Fibroblast of the aortic adventitia (primary cell): ENCODE measurements around the gene KCNQ1OT1. TPM values are rescaled to one million over a fixed set of nuclear protein-coding genes. Genes with fewer than 3 reads are reported as not detected.

Experiments
- DNase-seq: peaks from one replicate; pipeline ENCODE4 v3.0.0-alpha.2; 2010; ENCODE audit warnings: low read depth
- H3K4me3 ChIP-seq: 2 replicates; pipeline ENCODE4 v1.5.1; 2011; ENCODE audit warnings: low read depth, mild to moderate bottlenecking, control low read depth, low read length, moderate library complexity
- total RNA-seq: library from RNA; depleted of rRNA; stranded (reverse); fragments of >200 nt; gene quantifications from 2 replicates; pipeline ENCODE4 v1.2.3, GENCODE V29; 2012; ENCODE audit warnings: low replicate concordance
- TF ChIP-seq, protein P1 (sequence below): IDR thresholded peaks from 2 replicates; pipeline ENCODE4 v1.5.1; 2011; ENCODE audit warnings: mild to moderate bottlenecking, low read length, control low read depth, inconsistent platforms; ENCODE audit not compliant: insufficient read depth

The KCNQ1OT1 gene
- total RNA-seq, 1 donor = 5.5 TPM

DNA sequence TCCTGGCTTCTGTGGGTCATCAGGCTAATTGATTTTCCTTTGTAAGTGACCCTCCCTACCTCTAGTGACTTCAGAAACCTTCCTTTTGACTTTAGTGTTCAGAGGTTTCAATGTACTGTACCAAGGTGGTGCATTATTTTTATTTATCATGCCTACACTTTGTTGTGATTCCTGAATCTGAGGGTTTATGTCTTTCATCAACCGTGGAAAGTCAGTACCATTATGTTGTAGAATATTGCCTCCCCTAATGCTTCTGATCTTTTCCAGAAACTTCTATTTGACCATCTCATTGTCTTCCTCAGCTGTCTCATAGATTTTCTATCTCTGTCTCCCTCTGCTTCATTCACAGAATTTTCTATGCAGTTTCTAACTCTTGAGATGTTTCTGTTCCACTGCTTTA lies 105.5 kb downstream of the KCNQ1OT1 start:
- no peak for DNase-seq
- TF ChIP-seq, protein P1, sequence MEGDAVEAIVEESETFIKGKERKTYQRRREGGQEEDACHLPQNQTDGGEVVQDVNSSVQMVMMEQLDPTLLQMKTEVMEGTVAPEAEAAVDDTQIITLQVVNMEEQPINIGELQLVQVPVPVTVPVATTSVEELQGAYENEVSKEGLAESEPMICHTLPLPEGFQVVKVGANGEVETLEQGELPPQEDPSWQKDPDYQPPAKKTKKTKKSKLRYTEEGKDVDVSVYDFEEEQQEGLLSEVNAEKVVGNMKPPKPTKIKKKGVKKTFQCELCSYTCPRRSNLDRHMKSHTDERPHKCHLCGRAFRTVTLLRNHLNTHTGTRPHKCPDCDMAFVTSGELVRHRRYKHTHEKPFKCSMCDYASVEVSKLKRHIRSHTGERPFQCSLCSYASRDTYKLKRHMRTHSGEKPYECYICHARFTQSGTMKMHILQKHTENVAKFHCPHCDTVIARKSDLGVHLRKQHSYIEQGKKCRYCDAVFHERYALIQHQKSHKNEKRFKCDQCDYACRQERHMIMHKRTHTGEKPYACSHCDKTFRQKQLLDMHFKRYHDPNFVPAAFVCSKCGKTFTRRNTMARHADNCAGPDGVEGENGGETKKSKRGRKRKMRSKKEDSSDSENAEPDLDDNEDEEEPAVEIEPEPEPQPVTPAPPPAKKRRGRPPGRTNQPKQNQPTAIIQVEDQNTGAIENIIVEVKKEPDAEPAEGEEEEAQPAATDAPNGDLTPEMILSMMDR = no peak
- no peak overlapping the region for H3K4me3 ChIP-seq

DNA sequence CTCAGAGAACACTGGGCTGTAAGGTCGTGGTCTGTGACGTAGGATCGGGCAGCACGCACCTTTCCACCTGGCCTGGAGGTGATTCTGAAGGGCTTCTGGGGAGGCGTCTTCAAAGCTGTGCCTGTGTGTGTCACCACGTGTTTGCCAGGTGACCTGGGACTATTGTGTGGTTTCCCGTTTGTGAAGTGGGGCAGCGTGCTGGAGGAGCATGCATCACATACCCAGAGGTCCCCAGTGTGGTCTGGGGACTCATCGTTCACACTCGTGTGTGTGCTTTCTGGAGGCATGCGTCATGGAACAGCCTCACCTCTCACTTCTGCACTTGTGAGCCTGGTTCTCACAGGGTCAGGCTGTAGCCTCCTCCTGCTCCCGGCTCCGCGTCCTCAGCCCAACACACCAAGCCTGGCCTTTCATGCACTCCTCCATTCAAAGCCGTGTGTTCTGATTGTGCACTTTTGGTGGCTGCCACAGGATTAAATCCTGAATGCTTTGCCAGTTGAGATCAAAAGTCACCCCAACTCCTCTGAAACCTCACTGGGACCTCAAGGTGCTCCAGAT lies 106.3 kb downstream of the KCNQ1OT1 start:
- no peak overlapping the region for H3K4me3 ChIP-seq
- no peak for DNase-seq
- TF ChIP-seq, protein P1 = no peak

DNA sequence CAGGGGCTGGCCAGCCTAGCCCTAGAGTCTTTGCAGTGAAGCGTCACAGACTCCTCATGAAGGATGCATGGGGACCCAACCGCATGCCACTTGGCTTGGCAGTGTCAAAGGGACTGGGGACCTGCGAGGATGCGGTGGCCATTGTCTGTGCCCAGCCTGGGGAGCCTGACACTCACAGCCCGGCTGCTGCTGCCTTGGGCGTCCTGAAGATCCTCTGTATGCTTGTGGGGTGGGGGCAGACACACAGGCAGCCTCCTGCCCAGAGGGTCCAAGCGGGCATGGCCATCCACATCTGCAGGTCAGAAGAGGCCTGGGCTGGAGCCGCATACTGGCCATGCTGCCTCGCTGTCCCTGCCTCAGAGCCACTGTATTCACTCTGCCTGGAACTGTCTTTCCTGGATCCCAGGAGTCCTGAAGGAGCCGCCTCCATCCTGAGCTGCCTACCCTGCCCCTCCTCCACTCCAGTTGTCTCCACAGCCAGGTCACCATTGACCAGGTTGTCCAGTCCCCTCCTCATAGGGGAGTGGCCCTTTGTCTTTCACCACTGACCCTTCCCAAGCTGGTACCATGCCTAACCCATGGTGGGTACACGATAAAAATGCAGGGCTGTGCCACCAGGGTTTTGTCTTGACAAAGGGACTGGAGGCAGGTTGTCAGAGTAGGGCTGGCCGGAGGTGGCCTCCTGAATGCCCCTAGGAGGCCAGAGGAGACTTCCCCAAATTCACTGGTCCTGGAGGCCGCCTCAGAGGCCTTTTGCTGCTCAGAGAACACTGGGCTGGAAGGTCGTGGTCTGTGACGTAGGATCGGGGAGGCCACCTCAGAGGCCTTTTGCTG lies 107.0 kb downstream of the KCNQ1OT1 start:
- DNase-seq = no peak
- H3K4me3 ChIP-seq = no peak overlapping the region
- TF ChIP-seq, protein P1 = no peak

DNA sequence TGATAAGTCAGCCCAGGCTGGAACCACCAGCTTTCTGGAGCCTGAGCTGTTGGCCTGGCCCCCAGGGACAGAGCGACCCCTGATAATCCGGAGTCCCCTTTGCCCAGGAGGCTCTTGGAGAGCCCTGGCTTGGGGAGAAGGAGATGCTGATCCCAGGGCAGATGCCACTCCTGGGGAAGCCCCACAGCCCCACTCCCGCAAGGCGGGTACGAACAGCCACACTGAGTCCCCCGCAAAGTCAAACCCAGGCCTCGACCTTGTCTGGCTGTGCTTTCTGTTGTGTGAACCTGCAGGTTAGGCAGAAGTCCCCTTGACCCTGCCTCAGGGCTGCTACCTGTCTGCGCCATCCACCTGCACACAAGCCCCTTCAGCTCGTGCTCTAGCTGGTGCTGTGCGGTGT lies 108.0 kb downstream of the KCNQ1OT1 start:
- DNase-seq = no peak
- TF ChIP-seq, protein P1 = no peak
- no peak overlapping the region for H3K4me3 ChIP-seq

DNA sequence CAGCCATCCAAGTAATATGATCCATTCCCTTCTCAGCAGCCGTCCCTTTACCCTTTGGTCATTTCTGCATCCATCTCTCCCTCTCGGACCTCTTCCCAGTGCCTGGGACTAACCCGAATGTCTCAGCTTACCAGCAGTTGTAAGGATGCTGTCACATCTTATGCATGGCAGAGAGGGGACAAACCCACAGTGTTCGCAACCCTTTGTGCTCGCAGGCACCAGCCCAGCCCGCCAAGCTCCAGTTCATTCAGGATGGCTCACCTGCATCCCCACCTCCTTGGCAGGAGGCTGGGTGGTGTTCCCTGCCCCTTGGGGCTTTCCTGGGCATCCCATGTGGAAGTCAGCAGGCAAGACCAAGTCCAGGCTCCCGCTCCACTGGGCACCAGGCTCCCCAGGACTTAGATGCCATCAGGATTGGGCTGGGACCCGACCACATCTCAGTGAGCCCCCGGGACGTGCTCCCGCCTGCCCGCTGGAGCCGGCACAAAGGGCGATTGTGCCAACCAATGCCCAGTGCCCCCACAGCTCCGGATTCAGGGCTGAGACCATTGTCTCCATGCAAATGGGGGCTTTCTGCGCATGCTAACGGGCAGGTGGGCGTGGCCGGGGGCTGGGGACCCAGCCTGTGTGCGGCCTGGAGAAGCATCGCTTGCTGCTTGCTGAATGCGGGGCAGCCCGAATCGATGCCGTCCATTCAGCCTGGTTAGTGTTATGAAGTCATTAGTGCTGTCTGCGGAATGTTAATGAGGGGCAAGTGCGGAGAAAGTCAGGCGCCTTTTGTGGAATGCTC lies 108.6 kb downstream of the KCNQ1OT1 start:
- DNase-seq = no peak
- TF ChIP-seq, protein P1 = no peak
- no peak overlapping the region for H3K4me3 ChIP-seq

DNA sequence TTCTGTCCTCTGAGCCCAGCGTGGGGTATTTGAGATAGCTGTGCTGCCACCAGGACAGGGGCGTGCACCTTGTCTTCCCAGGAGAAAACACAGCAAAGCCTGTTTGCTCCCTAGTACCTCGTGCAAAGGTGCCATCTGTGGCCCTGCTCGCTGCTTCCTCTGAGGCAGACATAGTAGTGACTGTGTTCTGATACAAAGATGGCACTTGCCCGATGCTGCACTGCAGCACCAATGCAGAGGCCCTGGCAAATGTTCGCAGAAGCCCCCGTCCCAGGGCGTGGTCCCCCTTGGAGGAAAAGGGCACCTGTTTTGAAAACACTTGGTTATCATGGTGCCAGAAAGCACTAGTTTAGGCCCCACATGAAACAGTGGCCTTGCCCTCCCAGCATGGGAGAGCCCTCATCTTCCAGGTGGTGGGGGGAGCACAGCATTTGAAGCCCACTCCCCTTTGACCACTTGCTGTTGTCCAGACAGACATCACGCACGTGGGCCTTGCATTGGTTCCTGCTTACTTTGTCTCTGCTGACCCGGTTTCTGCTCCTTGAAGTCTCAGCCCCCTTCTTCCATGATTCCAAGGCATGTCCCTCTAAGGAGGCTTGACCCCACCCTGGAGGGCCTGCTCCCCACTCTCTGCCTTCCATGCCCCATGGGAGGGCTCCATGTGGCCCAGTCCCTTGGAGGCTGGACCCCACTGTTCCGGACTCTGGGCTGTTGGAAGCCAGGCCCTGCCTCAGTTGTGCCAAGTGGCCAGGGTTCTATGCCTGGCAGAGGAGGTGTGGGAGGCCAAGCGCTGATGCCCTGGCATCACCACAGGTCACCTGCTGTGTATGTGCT lies 109.4 kb downstream of the KCNQ1OT1 start:
- DNase-seq = no peak
- H3K4me3 ChIP-seq = no peak overlapping the region
- TF ChIP-seq, protein P1 = no peak
